Stimulated activated CD4-positive, alpha-beta T cell treated with anti-CD3 and anti-CD28 coated beads, Interleukin-15, amount 100 ng/mL, for 48 hours (primary cell): Measurements from ENCODE around the gene EIF4EBP2.

Experiments used
- DNase-seq, 2 donors: peaks; one replicate each; pipeline ENCODE4 v3.0.0-alpha.2; 2020; ENCODE audit warnings: low read depth in 2 of 2

Gene EIF4EBP2, protein sequence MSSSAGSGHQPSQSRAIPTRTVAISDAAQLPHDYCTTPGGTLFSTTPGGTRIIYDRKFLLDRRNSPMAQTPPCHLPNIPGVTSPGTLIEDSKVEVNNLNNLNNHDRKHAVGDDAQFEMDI

GRCh38 chr10:70404036-70404786 lies at the start of gene EIF4EBP2:
Gene EIF4EBP2 (plus strand): TSS chr10:70404145. CDS start chr10:70404402, 257 bp downstream.
- peak; percentile 94 to 99 for DNase-seq

GRCh38 chr10:70354556-70354955 lies 49.4 kb upstream of the EIF4EBP2 start:
- DNase-seq: no peak

- no peak for DNase-seq
Observed at GRCh38 chr10:70355051-70356021, 48.6 kb upstream of the EIF4EBP2 start.

DNA sequence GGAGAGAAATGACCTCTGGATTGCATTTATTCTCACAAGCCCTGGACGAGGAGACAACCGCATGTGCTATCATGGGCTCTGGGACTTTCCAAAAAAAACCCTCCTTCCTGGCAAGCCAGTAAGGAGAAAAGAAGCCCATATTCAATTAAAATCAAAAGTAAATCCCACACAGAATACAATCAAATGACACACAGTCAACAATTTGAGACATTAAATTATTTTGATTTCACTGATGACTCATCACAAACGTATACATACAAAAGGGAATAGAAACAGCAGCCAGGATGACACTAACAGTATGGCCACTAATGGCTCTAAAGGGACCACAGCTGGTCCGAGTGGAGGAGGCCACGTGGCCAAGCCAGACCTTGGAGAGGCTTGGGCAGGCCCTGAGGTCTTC lies 46.4 kb upstream of the EIF4EBP2 start:
- no peak for DNase-seq

- no peak for DNase-seq
Observed at GRCh38 chr10:70358446-70358845, 45.5 kb upstream of the EIF4EBP2 start.

DNA sequence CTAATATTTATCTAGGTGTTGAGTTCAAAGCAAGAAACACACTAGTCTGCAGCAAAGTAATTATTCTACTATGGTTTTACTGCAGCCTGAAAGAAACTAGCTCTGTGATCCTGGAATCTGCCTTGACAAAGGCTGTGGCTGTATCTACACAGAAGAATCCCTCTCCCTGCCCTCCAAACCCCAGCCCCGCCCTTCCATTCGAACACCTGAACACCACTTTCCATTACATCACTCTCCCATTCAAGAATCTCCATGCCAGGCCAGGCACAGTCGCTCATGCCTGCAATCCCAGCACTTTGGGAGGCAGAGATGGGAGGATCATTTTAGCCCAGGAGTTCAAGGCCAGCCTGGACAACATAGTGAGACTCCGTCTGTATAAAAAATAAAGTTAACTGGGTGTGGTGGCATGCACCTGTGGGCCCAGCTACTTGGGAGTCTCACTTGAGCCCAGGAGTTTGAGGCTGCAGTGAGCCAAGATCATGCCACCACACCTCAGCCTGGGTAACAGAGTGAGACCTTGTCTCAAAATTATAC lies 44.9 kb upstream of the EIF4EBP2 start:
- DNase-seq: no peak

DNA sequence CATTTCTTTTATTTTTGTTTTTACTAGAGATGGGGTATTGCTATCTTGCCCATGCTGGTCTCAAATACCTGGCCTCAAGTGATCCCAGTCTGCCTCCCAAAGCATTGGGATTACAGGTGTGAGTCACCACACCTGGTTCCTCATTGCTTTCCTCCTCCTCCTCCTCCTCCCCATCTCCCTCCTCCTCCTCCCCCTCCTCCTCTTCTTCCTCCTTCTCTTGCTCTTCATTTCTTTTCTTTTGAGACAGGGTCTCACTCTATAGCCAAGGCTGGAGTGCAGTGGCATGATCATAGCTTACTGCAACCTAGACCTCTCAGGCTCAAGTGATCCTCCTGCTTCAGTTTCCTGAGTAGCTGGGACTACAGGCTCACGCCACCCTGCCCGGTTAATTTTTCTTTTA lies 43.7 kb upstream of the EIF4EBP2 start:
- no peak for DNase-seq

DNA sequence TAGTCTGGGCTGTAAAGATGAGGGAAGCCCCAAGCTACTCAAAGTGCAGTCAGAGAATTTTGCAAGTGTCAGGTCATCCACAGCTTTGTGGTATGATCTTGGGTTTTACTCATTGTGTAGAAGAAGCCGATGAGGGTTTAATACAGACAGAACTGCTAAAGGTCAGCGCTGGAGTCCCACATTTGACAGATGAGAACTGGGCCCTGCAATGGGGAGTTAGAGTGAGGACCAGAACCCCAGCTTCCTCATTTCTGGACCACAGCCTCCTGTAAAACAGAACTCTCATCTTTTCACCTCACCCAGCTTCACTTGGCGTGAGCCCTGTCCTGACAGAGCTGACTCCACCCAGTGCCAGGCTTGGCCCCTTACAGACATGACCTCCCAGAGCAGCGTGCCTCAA lies 41.6 kb upstream of the EIF4EBP2 start:
- no peak for DNase-seq

DNA sequence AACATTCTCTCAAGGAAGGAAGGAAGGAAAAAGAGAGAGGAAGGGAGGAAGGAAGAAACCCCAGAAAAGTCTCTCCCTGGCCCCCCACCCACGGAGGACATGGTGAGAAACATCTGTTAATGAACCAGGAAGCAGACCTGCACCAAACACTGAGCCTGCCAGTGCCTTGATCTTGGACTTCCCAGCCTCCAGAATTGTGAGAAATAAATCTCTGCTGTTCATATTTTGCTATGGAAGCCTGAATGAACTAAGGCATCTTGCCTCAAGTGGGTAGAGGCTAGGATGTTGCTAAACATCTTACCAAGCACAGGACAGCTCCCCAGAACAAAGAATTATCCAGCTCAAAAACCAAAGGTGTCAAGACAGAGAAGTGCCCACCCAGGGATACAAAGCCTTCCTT lies 40.7 kb upstream of the EIF4EBP2 start:
- no peak for DNase-seq

DNA sequence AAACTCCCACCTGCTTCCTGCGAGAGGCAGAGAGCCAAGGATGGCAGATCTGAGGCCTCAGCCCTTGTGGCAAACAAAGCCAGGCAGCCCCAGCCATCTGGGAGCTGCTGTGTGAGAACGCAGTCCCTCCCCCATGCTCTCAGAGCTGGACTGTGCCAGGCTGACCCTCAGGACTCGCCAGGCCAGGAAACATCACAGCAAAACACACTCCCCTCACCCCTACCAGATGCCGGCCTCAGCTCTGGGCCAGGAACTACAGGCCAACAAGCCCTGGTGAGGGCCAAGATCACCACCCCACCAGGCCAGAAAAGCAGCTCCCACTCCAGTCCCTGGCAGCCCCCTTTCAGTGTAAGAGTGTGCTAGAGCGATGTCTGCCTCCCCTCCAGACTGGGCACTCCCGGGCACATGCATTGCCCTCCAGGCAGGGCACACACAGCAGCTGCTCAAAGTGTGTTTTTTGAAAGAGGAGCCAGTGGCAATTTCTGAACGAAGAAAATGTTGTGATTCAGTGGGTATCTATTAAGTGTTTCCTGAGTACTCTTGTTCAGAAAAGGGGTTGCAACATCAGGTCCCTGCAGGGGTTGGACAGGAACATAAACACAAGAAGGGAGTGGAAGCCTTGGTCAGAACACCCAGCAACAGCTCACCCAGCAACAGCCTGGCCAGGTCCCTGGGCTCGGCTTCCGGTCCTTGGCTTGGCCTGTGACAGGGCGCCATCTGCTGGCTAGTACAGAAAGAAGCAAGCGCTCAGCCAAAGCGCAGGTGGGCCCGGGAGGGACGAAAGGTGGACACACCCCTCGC lies 39.8 kb upstream of the EIF4EBP2 start:
- DNase-seq: peak; percentile 73 to 78

DNA sequence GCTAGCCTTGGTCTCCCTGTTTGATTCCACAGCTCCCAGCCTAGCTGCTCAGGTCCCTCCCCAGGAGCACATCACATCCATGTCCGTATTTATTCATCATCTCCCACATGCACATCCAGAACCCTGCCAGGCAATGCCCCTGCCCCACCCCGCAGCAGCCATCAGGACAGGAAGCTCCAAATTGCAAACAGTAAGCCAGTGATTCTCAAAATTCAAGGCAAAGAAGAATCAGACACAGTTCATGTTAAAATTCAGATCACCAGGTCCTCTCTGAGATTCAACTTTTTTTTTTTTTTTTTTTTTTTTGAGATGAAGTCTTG lies 39.2 kb upstream of the EIF4EBP2 start:
- no peak for DNase-seq

- no peak for DNase-seq
Observed at GRCh38 chr10:70367195-70367796, 36.6 kb upstream of the EIF4EBP2 start.

- no peak for DNase-seq
Observed at GRCh38 chr10:70368774-70369482, 35.0 kb upstream of the EIF4EBP2 start.

- DNase-seq: no peak
Observed at GRCh38 chr10:70369498-70370018, 34.4 kb upstream of the EIF4EBP2 start.

- no peak for DNase-seq
Observed at GRCh38 chr10:70370766-70371165, 33.2 kb upstream of the EIF4EBP2 start.

- DNase-seq: no peak
Observed at GRCh38 chr10:70371846-70372245, 32.1 kb upstream of the EIF4EBP2 start.

GRCh38 chr10:70374775-70375614 lies 28.9 kb upstream of the EIF4EBP2 start:
- DNase-seq: no peak

DNA sequence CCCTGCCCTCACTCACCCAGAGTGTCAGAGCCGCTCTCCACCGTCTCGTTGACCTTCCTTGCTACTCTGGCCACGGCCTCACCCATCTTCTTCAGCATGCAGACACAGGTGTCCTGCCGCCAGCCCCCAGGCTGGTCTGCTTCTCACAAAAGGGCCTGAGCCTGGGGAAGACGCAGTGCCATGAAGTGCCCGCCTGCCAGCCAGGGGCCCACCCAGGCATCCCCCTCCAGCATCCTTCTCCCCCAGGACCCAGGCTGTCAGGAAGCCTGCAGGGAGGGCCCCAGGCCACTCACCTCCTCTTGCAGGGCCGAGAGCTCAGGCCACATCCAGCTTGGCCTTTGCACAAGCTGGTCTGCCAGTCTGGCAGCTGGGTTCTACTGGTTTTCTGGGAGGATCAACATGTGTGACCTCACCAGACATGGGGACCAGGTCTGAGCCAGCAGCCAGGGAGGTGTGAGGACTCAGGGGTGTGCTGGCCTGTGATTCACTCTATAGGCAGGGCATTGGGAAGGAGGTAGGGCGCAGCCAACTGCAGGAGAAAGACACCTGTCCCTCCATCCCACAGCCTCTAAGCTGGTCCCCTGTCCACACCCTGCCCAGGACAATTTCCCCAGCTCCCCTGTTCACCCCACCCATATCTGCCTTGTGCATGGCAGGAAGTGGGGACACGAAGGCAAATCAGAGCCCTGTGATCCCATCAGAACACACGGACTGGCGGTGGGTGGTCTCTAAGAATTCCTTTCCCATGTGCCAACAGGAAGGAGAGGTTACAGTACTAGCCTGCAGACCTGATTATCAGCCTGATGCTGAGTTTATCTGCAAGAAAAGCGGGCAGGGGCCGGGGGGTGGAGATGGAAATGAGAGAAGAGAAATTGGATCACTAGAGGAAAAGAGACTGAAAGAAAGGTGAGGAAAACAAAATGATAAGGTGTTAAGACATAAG lies 27.2 kb upstream of the EIF4EBP2 start:
- DNase-seq: no peak
